OCI-LY1 (cell line): ENCODE results near the gene ANTKMT.

ENCODE experiments used
- H2AFZ ChIP-seq: fragments of 200-600 bp; sonication (generic), shearing (Covaris generic); 2 replicates; pipeline ENCODE4 v1.6.0; 2014; ENCODE audit warnings: antibody characterized with exemption, mild to moderate bottlenecking, low read length
- H3F3A ChIP-seq: fragments of 200-600 bp; sonication (generic), shearing (Covaris generic); 2 replicates; pipeline ENCODE4 v1.6.0; 2014; ENCODE audit warnings: mild to moderate bottlenecking, antibody characterized with exemption, low read length, moderate library complexity; ENCODE audit not compliant: insufficient read depth
- H3K27ac ChIP-seq: fragments of 200-600 bp; sonication (generic); 2 replicates; pipeline ENCODE4 v1.5.1; 2014; ENCODE audit warnings: low read length, mixed run types, mild to moderate bottlenecking, low read depth; ENCODE audit not compliant: poor library complexity, severe bottlenecking
- H3K27me3 ChIP-seq: fragments of 200-600 bp; sonication (generic); 2 replicates; pipeline ENCODE4 v1.6.0; 2014; ENCODE audit warnings: antibody characterized with exemption, mild to moderate bottlenecking, low read length, moderate library complexity; ENCODE audit not compliant: insufficient read depth
- H3K36me3 ChIP-seq: fragments of 200-600 bp; sonication (generic); 2 replicates; pipeline ENCODE4 v1.6.1; 2014; ENCODE audit warnings: mild to moderate bottlenecking, antibody characterized with exemption, low read length, moderate library complexity, mixed read lengths; ENCODE audit not compliant: insufficient read depth
- H3K4me1 ChIP-seq: fragments of 200-600 bp; sonication (generic); 2 replicates; pipeline ENCODE4 v1.5.1; 2014; ENCODE audit warnings: mild to moderate bottlenecking, low read length, moderate library complexity; ENCODE audit not compliant: insufficient read depth, severe bottlenecking
- H3K4me2 ChIP-seq: fragments of 200-600 bp; sonication (generic), shearing (Covaris generic); 2 replicates; pipeline ENCODE4 v1.6.1; 2014; ENCODE audit warnings: low read length
- H3K4me3 ChIP-seq: fragments of 200-600 bp; sonication (generic); 2 replicates; pipeline ENCODE4 v1.5.1; 2014; ENCODE audit warnings: low read length, low read depth, mild to moderate bottlenecking, mixed read lengths; ENCODE audit not compliant: poor library complexity, severe bottlenecking
- H3K79me2 ChIP-seq: fragments of 200-600 bp; shearing (Covaris generic); 2 replicates; pipeline ENCODE4 v1.6.1; 2016; ENCODE audit warnings: mixed run types, low read length, mixed read lengths; ENCODE audit not compliant: insufficient read depth
- H3K9ac ChIP-seq: fragments of 200-600 bp; sonication (generic), shearing (Covaris generic); 2 replicates; pipeline ENCODE4 v1.6.1; 2014; ENCODE audit warnings: mild to moderate bottlenecking, low read length, mixed read lengths
- H3K9me2 ChIP-seq: fragments of 200-600 bp; sonication (generic), shearing (Covaris generic); 2 replicates; pipeline ENCODE4 v1.6.1; 2014; ENCODE audit warnings: low read depth, mild to moderate bottlenecking, low read length, mixed read lengths
- H3K9me3 ChIP-seq: fragments of 200-600 bp; shearing (Covaris generic); 2 replicates; pipeline ENCODE4 v1.6.1; 2014; ENCODE audit warnings: low read length, mixed read lengths
- H4K20me1 ChIP-seq: fragments of 200-600 bp; sonication (generic), shearing (Covaris generic); 2 replicates; pipeline ENCODE4 v1.6.0; 2016; ENCODE audit warnings: mild to moderate bottlenecking, low read length; ENCODE audit not compliant: insufficient read depth
- CTCF ChIP-seq: fragments of 200-600 bp; sonication (generic), shearing (Covaris generic); IDR thresholded peaks from 2 replicates; pipeline ENCODE4 v1.5.1; 2017; ENCODE audit warnings: mild to moderate bottlenecking, antibody characterized with exemption, low read length, moderate library complexity, mixed read lengths
- EZH2 ChIP-seq: fragments of 200-600 bp; sonication (generic), shearing (Covaris generic); IDR thresholded peaks from 2 replicates; pipeline ENCODE4 v1.8.0; 2017; ENCODE audit warnings: borderline replicate concordance, mixed run types, mild to moderate bottlenecking, antibody characterized with exemption, low read length, moderate library complexity, mixed read lengths

The ANTKMT gene

DNA sequence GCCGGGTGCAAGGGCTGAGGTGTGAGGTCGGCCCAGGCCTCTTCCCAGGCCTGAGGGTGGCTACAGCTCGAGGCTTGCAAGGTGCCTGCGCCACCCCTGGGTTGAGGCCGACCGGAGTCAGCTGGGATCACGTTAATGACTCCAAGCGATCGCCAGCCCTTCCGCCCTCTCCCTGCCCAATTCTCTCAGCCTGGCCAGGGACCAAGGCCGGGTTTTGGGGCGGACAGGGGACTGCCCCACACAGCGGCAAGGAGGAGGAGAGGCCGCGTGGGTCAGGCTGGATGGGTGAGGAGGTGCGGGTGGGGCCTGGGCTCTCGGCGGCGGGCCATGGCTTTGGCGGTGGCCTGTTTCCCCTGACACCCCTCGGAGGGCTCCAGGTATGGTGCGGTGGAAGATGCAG is 27.6 kb upstream of the ANTKMT start:
- TF ChIP-seq EZH2 (no peak), CTCF (no peak)

GRCh38 chr16:693766-694165 is 27.2 kb upstream of the ANTKMT start:
- Histone ChIP-seq H3K4me1 (peaks cover 37% of the 10 kb centered on the region), H3K9me3 (no peaks in the 10 kb centered on the region), H3K27ac (no peak overlapping the region), H4K20me1 (no peaks in the 10 kb centered on the region), H3K79me2 (no peaks in the 10 kb centered on the region), H3K36me3 (no peaks in the 10 kb centered on the region), H3F3A (no peaks in the 10 kb centered on the region), H3K4me2 (peak overlapping the region; percentile 94), H3K9me2 (no peaks in the 10 kb centered on the region), H3K9ac (no peak overlapping the region; the same call in 1 of the 2 replicates), H3K27me3 (no peaks in the 10 kb centered on the region; the same call in 1 of the 2 replicates), H2AFZ (no peak overlapping the region), H3K4me3 (peak overlapping the region; percentile 70)
- no peak for TF ChIP-seq EZH2
- no peak for TF ChIP-seq CTCF

More for the DNA sequence above, 27.6 kb upstream of the ANTKMT start:
- peak overlapping the region; percentile 94 for H3K4me2 ChIP-seq
- H3K4me1 ChIP-seq: peaks cover 41% of the 10 kb centered on the region
- H3K27me3 ChIP-seq: no peaks in the 10 kb centered on the region; the same call in 1 of the 2 replicates
- no peaks in the 10 kb centered on the region for H3K9me2 ChIP-seq
- no peaks in the 10 kb centered on the region for H3K36me3 ChIP-seq
- H2AFZ ChIP-seq: no peak overlapping the region
- peak overlapping the region; percentile 70 for H3K4me3 ChIP-seq
- H3K27ac ChIP-seq: no peak overlapping the region
- H3K79me2 ChIP-seq: no peaks in the 10 kb centered on the region
- H3F3A ChIP-seq: no peaks in the 10 kb centered on the region
- H3K9me3 ChIP-seq: no peaks in the 10 kb centered on the region
- no peak overlapping the region; the same call in 1 of the 2 replicates for H3K9ac ChIP-seq
- no peaks in the 10 kb centered on the region for H4K20me1 ChIP-seq

DNA sequence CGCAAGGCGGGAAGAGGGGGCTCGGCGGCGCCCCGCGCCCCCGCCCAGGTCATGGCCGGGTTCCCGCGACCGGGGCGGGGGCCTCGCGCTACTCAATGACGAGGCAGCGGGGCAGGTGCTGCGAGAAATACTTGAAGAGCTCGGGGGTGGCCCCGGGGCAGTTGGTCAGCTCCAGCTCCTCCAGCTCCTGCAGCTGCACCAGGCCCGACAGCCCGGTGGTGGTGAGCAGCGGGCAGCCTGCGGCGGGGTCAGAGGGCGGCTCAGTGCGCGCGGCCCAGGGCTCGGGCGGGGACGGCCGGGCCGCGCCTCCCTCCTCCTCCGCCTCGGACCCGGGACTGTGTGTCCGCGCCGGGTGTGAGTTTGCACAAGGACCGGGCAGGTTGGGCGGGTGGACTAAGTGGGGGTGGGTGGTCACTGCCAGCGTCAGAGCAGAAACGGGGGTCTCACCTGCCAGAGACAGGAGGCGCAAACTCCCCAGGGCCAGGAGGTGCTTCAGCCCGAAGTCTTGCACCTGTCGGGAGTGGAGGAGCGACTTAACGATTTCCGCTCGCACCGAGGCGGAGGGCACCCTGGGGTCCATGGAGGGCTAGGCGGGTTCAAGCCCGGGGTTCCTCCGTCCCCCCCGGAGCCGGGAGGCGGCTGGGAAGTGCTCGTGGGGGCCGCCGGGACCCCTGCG is 26.6 kb upstream of the ANTKMT start:
- Histone ChIP-seq H3K4me2 (peak overlapping the region; percentile 94), H3K79me2 (no peaks in the 10 kb centered on the region), H3K9me2 (no peaks in the 10 kb centered on the region), H4K20me1 (no peaks in the 10 kb centered on the region), H3K9me3 (no peaks in the 10 kb centered on the region), H3K36me3 (no peaks in the 10 kb centered on the region), H3K4me1 (peaks cover 31% of the 10 kb centered on the region), H2AFZ (no peak overlapping the region), H3K27ac (no peak overlapping the region), H3K27me3 (no peaks in the 10 kb centered on the region; the same call in 1 of the 2 replicates), H3K4me3 (peak overlapping the region; percentile 70), H3K9ac (peak overlapping the region; percentile 67), H3F3A (no peaks in the 10 kb centered on the region)
- TF ChIP-seq EZH2: no peak
- TF ChIP-seq CTCF: no peak
